ENCODE data around the gene KLF4.

Gene KLF4

DNA sequence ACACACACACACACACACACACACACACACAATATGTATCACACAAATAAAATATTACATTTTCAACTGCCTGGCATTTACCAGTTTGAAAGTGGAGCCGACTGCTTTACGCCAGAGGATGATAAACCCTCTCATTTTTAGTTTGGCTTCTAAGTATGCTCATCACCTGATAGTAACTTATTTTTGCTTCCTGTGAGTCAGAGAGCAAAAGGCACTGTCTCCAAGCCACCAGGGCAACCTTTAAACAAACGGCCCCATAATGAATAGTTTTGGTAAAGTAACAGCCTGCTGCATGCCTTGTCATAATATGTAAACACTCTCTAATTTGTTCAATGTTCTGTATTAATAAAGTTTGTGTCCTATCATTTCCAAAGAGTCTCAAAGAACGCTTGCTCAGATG is 26.9 kb downstream of the KLF4 start:
- H3K27ac ChIP-seq = no peak overlapping the region
- no peak for TF ChIP-seq CTCF (IDR thresholded peaks at IDR 0.05)
- TF ChIP-seq ZFX (IDR thresholded peaks at IDR 0.05; ENCODE audit: borderline replicate concordance) = no peak

DNA sequence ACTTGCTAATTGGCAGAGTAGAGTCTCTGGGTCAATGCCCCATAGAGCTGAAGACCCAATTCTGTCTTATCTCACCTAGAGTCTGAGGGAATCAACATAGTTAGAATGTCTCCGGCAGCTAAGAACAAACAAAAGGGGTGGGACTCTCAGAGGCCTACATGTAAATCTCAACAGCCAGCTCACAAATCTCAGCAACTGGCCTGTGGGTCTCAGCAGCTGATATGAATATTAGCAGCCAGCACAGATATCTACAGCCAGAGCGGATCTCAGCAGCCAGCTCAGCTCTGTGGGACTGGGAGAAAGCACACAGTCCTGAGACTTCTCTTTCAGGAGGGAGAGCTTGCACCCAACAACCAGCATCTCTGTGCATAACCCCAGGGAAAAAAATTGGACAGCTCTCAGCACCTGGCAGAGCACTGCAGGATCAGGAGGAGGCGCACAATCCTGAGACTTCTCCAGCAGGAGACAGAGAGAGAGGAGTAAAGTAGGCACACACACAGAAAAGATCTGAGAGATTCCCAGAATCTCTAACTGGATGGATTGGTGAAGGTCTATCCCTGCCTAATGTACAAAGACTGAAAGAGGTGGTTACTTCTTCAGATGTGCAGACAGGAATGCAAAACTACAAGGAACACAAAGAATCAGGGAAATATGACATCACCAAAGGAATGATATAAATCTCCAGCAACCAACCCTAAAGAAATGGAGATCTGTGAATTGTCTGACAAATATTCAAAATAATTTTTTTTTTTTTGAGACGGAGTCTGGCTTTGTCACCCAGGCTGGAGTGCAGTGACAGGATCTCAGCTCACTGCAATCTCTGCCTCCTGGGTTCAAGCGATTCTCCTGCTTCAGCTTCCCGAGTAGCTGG is 29.2 kb downstream of the KLF4 start:
- TF ChIP-seq CTCF (IDR thresholded peaks at IDR 0.05) (no peak), ZFX (IDR thresholded peaks at IDR 0.05; ENCODE audit: borderline replicate concordance) (no peak)
- no peak overlapping the region for H3K27ac ChIP-seq

DNA sequence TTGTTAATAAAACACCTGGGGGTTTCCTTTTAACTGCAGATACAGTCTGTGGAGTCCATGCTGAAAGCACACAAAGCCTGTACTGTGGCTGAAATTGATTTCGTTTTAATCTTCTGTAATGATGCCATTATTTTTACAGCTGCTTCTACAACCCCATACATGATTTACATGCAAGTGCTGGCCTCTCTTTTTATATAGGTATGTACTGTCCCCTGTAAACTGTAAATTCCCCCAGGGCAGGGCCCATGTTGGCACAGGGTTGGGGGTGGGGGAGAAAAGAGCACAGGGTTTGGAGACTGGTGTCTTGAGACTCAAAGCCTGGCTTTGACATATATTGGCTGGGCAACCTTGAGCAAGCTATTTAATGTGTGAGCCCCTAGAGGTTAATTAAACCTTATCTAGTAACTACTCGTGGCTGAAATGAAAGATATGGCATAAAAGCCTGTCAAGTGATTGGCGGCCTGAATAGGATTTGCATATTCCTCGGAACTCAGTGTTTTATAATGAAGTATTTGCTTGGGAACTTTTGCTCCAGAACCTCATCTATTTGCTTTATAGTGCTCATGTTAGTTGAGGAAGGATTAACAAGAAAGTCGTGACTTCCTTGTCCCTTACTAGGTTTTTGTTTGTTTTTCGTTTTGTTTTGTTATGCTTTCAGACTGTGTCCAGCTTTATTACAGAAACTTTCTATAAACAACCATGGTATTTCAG is 34.0 kb downstream of the KLF4 start:
- no peak for TF ChIP-seq ZFX (IDR thresholded peaks at IDR 0.05; ENCODE audit: borderline replicate concordance)
- no peak for TF ChIP-seq CTCF (IDR thresholded peaks at IDR 0.05)
- H3K27ac ChIP-seq = peak overlapping the region; percentile 86

- no peak overlapping the region for H3K27ac ChIP-seq
- no peak for TF ChIP-seq CTCF (IDR thresholded peaks at IDR 0.05)
- TF ChIP-seq ZFX (IDR thresholded peaks at IDR 0.05; ENCODE audit: borderline replicate concordance) = no peak
Measured at GRCh38 chr9:107453479-107453878, 36.1 kb downstream of the KLF4 start.

DNA sequence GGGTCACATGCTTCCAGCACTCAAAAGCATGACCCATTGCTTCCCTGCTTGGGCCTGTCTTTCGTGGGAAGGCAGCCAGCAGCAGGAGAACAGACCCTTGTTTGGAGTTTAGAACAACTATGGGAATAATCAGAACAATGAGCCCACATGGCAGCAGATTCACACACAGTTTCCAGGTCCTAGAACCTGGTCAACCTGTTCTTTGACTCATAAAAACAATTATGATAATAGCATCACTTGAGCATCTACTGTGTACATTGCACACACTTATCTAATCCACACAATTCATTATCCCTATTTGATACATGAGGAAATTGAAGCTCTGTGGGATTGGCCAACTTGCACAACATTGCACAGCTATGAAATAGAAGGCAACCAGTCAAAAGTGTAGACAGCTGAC is 41.7 kb downstream of the KLF4 start:
- TF ChIP-seq CTCF (IDR thresholded peaks at IDR 0.05) (no peak), ZFX (IDR thresholded peaks at IDR 0.05; ENCODE audit: borderline replicate concordance) (no peak)
- H3K27ac ChIP-seq = no peak overlapping the region

DNA sequence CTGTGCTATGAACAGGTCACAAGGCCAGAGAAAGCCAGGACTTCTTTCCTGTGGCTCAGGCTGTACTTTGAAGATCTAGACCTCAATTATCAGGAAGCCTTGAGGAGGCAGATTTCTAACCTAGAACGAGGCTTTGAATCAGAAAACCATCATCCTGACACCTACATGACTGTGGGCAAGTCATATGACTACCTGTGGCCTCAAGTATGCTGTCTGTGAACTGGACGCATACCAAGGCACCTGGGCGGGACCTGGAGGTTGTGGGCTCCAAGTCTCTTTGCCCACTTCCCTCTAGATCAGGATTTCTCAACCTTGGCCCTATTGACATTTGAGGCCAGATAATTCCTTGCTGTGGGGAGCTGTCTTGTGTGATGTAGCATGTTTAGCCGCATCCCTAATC is 42.5 kb downstream of the KLF4 start:
- no peak for TF ChIP-seq ZFX (IDR thresholded peaks at IDR 0.05; ENCODE audit: borderline replicate concordance)
- TF ChIP-seq CTCF (IDR thresholded peaks at IDR 0.05) = no peak
- H3K27ac ChIP-seq = no peak overlapping the region

DNA sequence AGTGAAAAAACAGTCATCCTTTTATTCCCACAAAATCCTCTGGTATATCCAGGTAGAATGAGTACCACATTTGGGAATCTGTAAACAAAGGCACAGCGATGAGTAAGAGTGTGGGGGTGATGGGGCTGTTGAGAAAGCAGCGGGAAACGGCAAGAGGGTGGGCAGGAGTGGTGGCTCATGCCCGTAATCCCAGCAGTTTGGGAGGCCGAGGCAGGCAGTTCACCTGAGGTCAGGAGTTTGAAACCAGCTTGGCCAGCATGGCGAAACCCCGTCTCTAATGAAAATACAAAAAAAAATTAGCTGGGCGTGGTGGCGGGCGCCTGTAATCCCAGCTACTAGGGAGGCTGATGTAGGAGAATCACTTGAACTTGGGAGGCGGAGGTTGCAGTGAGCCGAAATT is 43.1 kb downstream of the KLF4 start:
- TF ChIP-seq ZFX (IDR thresholded peaks at IDR 0.05; ENCODE audit: borderline replicate concordance) (no peak), CTCF (IDR thresholded peaks at IDR 0.05) (no peak)
- H3K27ac ChIP-seq = no peak overlapping the region

Measured in 22Rv1 (cell line).